Activated naive CD4-positive, alpha-beta T cell treated with anti-CD3 and anti-CD28 coated beads, Interleukin-2, amount 50 U/mL, for 72 hours (primary cell): ENCODE measurements around the gene NR6A1. TPM values are rescaled to one million over a fixed set of nuclear protein-coding genes. Genes with fewer than 3 reads are reported as not detected.

Experiments used
- ATAC-seq, 2 donors: fragments of 150-1000 bp; cut with Tn5 transposase; 2 replicates each; pipeline ENCODE4 v1.10.0; 2021; ENCODE audit warnings: mild to moderate bottlenecking in 2 of 2, moderate library complexity in 2 of 2
- DNase-seq, 2 donors: peaks; one replicate each; pipeline ENCODE4 v3.0.0; 2021 to 2022; ENCODE audit warnings: low spot score in 2 of 2
- H3K27ac Mint-ChIP-seq, 2 donors: one replicate each; pipeline ENCODE4 v1.8.0; 2022; ENCODE audit warnings: mild to moderate bottlenecking in 2 of 2, mixed read lengths in 2 of 2
- H3K36me3 Mint-ChIP-seq, 2 donors: one replicate each; pipeline ENCODE4 v1.8.0; 2022; ENCODE audit warnings: mixed read lengths in 2 of 2
- H3K9me3 Mint-ChIP-seq, 2 donors: one replicate each; pipeline ENCODE4 v1.8.0; 2022; ENCODE audit warnings: mixed read lengths in 2 of 2
- total RNA-seq, 2 donors: library from RNA; stranded (reverse); gene quantifications; one replicate each; pipeline ENCODE4 v1.2.3, GENCODE V29; 2022

The NR6A1 gene
- total RNA-seq, 2 donors from 2014 or later, result 0.58 to 0.84 TPM

- no peaks in the 10 kb centered on the region for H3K36me3 Mint-ChIP-seq
- no peak for DNase-seq
- no peak for ATAC-seq
- H3K27ac Mint-ChIP-seq, result no peak overlapping the region
- no peaks in the 10 kb centered on the region for H3K9me3 Mint-ChIP-seq
Observed at GRCh38 chr9:124696101-124696500, 75.0 kb downstream of the NR6A1 start.

GRCh38 chr9:124695280-124695890 is 75.7 kb downstream of the NR6A1 start:
- ATAC-seq, result no peak
- no peaks in the 10 kb centered on the region for H3K9me3 Mint-ChIP-seq

GRCh38 chr9:124694414-124695279 is 76.5 kb downstream of the NR6A1 start:
- Mint-ChIP-seq H3K9me3 (no peaks in the 10 kb centered on the region), H3K36me3 (no peaks in the 10 kb centered on the region), H3K27ac (no peak overlapping the region)
- no peak for DNase-seq
- ATAC-seq, result no peak

More at GRCh38 chr9:124695280-124695890, 75.7 kb downstream of the NR6A1 start:
- no peak for DNase-seq
- Mint-ChIP-seq H3K27ac (no peak overlapping the region), H3K36me3 (no peaks in the 10 kb centered on the region)

GRCh38 chr9:124693403-124693802 is 77.7 kb downstream of the NR6A1 start:
- no peak overlapping the region for H3K27ac Mint-ChIP-seq
- ATAC-seq (no peak), DNase-seq (no peak)
- H3K36me3 Mint-ChIP-seq, result no peaks in the 10 kb centered on the region
- no peaks in the 10 kb centered on the region for H3K9me3 Mint-ChIP-seq

GRCh38 chr9:124688238-124688904 is 82.7 kb downstream of the NR6A1 start:
- Mint-ChIP-seq H3K36me3 (no peaks in the 10 kb centered on the region), H3K9me3 (no peaks in the 10 kb centered on the region), H3K27ac (no peak overlapping the region)
- DNase-seq (no peak), ATAC-seq (no peak)

GRCh38 chr9:124686918-124687317 is 84.2 kb downstream of the NR6A1 start:
- ATAC-seq, result no peak
- no peaks in the 10 kb centered on the region for H3K36me3 Mint-ChIP-seq
- no peak for DNase-seq

GRCh38 chr9:124685217-124685616 is 85.9 kb downstream of the NR6A1 start:
- H3K27ac Mint-ChIP-seq, result no peak overlapping the region
- no peaks in the 10 kb centered on the region for H3K36me3 Mint-ChIP-seq
- DNase-seq (no peak), ATAC-seq (no peak)
- no peaks in the 10 kb centered on the region for H3K9me3 Mint-ChIP-seq

More at GRCh38 chr9:124686918-124687317, 84.2 kb downstream of the NR6A1 start:
- Mint-ChIP-seq H3K9me3 (no peaks in the 10 kb centered on the region), H3K27ac (no peak overlapping the region)

- H3K27ac Mint-ChIP-seq, result no peak overlapping the region
- no peaks in the 10 kb centered on the region for H3K9me3 Mint-ChIP-seq
- no peak for DNase-seq
- no peak for ATAC-seq
- no peaks in the 10 kb centered on the region for H3K36me3 Mint-ChIP-seq
Observed at GRCh38 chr9:124684169-124684568, 86.9 kb downstream of the NR6A1 start.

GRCh38 chr9:124683043-124683442 is 88.1 kb downstream of the NR6A1 start:
- DNase-seq, result no peak
- no peaks in the 10 kb centered on the region for H3K36me3 Mint-ChIP-seq
- ATAC-seq, result no peak
- H3K9me3 Mint-ChIP-seq, result no peaks in the 10 kb centered on the region
- no peak overlapping the region for H3K27ac Mint-ChIP-seq

- no peak overlapping the region for H3K27ac Mint-ChIP-seq
- ATAC-seq, result no peak
- H3K9me3 Mint-ChIP-seq, result no peaks in the 10 kb centered on the region
- H3K36me3 Mint-ChIP-seq, result no peaks in the 10 kb centered on the region
- DNase-seq, result no peak
Observed at GRCh38 chr9:124680714-124681390, 90.3 kb downstream of the NR6A1 start.

- no peaks in the 10 kb centered on the region for H3K36me3 Mint-ChIP-seq
- no peak for ATAC-seq
- H3K9me3 Mint-ChIP-seq, result no peaks in the 10 kb centered on the region
- H3K27ac Mint-ChIP-seq, result no peak overlapping the region
- DNase-seq, result no peak
Observed at GRCh38 chr9:124680049-124680448, 91.1 kb downstream of the NR6A1 start.

GRCh38 chr9:124676159-124676551 is 95.0 kb downstream of the NR6A1 start:
- no peak for DNase-seq
- Mint-ChIP-seq H3K27ac (no peak overlapping the region), H3K9me3 (no peaks in the 10 kb centered on the region), H3K36me3 (no peaks in the 10 kb centered on the region)
- ATAC-seq, result no peak

GRCh38 chr9:124675261-124676158 is 95.6 kb downstream of the NR6A1 start:
- Mint-ChIP-seq H3K36me3 (no peaks in the 10 kb centered on the region), H3K9me3 (no peaks in the 10 kb centered on the region), H3K27ac (no peak overlapping the region)
- ATAC-seq (no peak), DNase-seq (no peak)

- no peaks in the 10 kb centered on the region for H3K9me3 Mint-ChIP-seq
- DNase-seq (no peak), ATAC-seq (no peak)
- no peak overlapping the region for H3K27ac Mint-ChIP-seq
- no peaks in the 10 kb centered on the region for H3K36me3 Mint-ChIP-seq
Observed at GRCh38 chr9:124674651-124675050, 96.5 kb downstream of the NR6A1 start.

- H3K27ac Mint-ChIP-seq, result peak overlapping the region in 1 of 2 donors; percentile 65
- no peaks in the 10 kb centered on the region for H3K9me3 Mint-ChIP-seq
- ATAC-seq (peak in 1 of 2 donors; percentile 73), DNase-seq (no peak)
- no peaks in the 10 kb centered on the region for H3K36me3 Mint-ChIP-seq
Observed at GRCh38 chr9:124673063-124673462, 98.0 kb downstream of the NR6A1 start.

- no peaks in the 10 kb centered on the region for H3K36me3 Mint-ChIP-seq
- no peak overlapping the region for H3K27ac Mint-ChIP-seq
- H3K9me3 Mint-ChIP-seq, result no peaks in the 10 kb centered on the region
- no peak for DNase-seq
- no peak for ATAC-seq
Observed at GRCh38 chr9:124671861-124672260, 99.2 kb downstream of the NR6A1 start.
